Measurements from ENCODE around the gene ATIC.
"Not testable (repeated sequence)": the region's sequence is repeated elsewhere in the genome, so short reads cannot be mapped to it uniquely, and the experiment has no call there.

ATIC gene

GRCh38 chr2:215358891-215359575, 47.2 kb downstream of the ATIC start:
- peak; percentile 61 for DNase-seq (ENCODE audit: low read depth)
- no peak for TF ChIP-seq CTCF (conservative IDR thresholded peaks at IDR 0.05; ENCODE audit: low read depth, low read length)
- H3K4me3 ChIP-seq (ENCODE audit: low read depth, low read length): no peak overlapping the region

GRCh38 chr2:215359576-215359922, 47.7 kb downstream of the ATIC start:
- TF ChIP-seq CTCF (conservative IDR thresholded peaks at IDR 0.05; ENCODE audit: low read depth, low read length): no peak
- no peak overlapping the region for H3K4me3 ChIP-seq (ENCODE audit: low read depth, low read length)
- DNase-seq (ENCODE audit: low read depth): no peak

GRCh38 chr2:215360059-215360458, 48.2 kb downstream of the ATIC start:
- peak; percentile 43 for DNase-seq (ENCODE audit: low read depth)
- H3K4me3 ChIP-seq (ENCODE audit: low read depth, low read length): not testable (repeated sequence)

GRCh38 chr2:215360596-215360995, 48.7 kb downstream of the ATIC start:
- DNase-seq (ENCODE audit: low read depth): peak; percentile 20
- no peak overlapping the region for H3K4me3 ChIP-seq (ENCODE audit: low read depth, low read length)
- TF ChIP-seq CTCF (conservative IDR thresholded peaks at IDR 0.05; ENCODE audit: low read depth, low read length): no peak

GRCh38 chr2:215361211-215361875, 49.5 kb downstream of the ATIC start:
- no peak for TF ChIP-seq CTCF (conservative IDR thresholded peaks at IDR 0.05; ENCODE audit: low read depth, low read length)
- H3K4me3 ChIP-seq (ENCODE audit: low read depth, low read length): no peak overlapping the region
- peak; percentile 48 for DNase-seq (ENCODE audit: low read depth)

- DNase-seq (ENCODE audit: low read depth): peak; percentile 55
- no peak for TF ChIP-seq CTCF (conservative IDR thresholded peaks at IDR 0.05; ENCODE audit: low read depth, low read length)
- H3K4me3 ChIP-seq (ENCODE audit: low read depth, low read length): no peak overlapping the region
These were observed 50.2 kb downstream of the ATIC start for GRCh38 chr2:215361876-215362561.

GRCh38 chr2:215362562-215362904, 50.7 kb downstream of the ATIC start:
- no peak for TF ChIP-seq CTCF (conservative IDR thresholded peaks at IDR 0.05; ENCODE audit: low read depth, low read length)
- no peak overlapping the region for H3K4me3 ChIP-seq (ENCODE audit: low read depth, low read length)
- no peak for DNase-seq (ENCODE audit: low read depth)

All from choroid plexus epithelial cell (primary cell).